Right ventricle myocardium superior (tissue), 1 donor: ENCODE results near the gene SEMA4D. TPM values are rescaled to one million over a fixed set of nuclear protein-coding genes. Genes with fewer than 3 reads are reported as not detected.

Experiments
- ATAC-seq: fragments of 200-7000 bp; cut with Tn5 transposase; one replicate; pipeline ENCODE4 v1.9.1; 2020; ENCODE audit warnings: mild to moderate bottlenecking; ENCODE audit not compliant: poor library complexity
- DNase-seq: peaks from one replicate; pipeline ENCODE4 v3.0.0-alpha.2; 2020
- intact Hi-C: fragments of 100-400 bp; cut with DNase I; formaldehyde crosslinking; loops from one replicate; pipeline ENCODE4 v1.11.2; 2022
- total RNA-seq: library from RNA; stranded (reverse); fragmentation: NEBNext Ultra II Directional; extraction: Animal tissue kit (Norgen Biotek cat#: 25700); gene quantifications from one replicate; pipeline ENCODE4 v1.2.1, GENCODE V29; 2021
- donor health status: DM: no; HTN: yes; CAD: no; lungs with severe emphysema.

SEMA4D gene
- total RNA-seq, 1 donor from 2014 or later: 18.7 TPM

GRCh38 chr9:89508951-89509615 is 11.2 kb upstream of the SEMA4D start:
- no peak for ATAC-seq

DNA sequence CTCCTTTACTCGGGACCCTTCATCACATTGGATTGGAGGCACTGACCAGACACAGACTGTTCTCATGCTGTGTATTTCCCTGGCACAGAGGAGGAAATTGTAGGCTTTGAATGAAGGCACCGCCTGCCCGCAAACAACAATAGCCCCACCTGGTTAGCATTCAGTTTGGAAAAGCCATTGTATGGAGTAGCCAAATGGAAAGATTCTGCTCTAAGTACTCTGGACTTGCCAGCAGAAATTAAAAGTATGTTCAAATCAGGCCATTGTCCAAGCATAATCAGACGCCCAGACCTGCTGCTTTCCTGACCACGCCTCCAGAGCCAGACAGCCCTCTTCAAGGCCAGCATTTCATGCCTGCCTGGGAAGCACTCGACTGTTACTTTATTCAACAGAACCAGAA is 8.0 kb upstream of the SEMA4D start:
- peak; percentile 65 for ATAC-seq
- DNase-seq: no peak
- intact Hi-C loops: no loop called here

More at GRCh38 chr9:89508951-89509615, 11.2 kb upstream of the SEMA4D start:
- intact Hi-C loops: no loop called here
- no peak for DNase-seq

GRCh38 chr9:89505048-89505447 is 7.1 kb upstream of the SEMA4D start:
- DNase-seq (no peak), ATAC-seq (no peak)
- intact Hi-C loops: no loop called here

DNA sequence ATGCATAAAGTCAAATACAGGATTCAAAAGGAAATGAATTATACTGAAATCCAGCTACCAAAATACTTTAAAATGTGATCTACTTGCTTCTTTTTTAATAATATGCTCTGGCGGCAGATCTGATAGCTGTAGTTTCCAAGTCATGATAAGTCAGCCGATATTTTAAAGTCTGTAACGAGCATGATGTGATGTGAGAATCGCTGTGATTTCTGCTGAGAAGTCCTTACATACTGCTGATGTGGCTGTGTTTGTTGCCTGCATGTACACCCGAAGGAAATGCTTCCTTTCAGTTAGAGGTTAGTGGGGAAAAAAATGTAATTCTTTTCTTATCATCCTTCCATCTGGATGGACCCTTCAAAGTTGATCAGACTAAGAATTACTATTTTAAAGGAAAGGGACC is 4.8 kb upstream of the SEMA4D start:
- intact Hi-C loops: no loop called here
- ATAC-seq: no peak
- DNase-seq: no peak

DNA sequence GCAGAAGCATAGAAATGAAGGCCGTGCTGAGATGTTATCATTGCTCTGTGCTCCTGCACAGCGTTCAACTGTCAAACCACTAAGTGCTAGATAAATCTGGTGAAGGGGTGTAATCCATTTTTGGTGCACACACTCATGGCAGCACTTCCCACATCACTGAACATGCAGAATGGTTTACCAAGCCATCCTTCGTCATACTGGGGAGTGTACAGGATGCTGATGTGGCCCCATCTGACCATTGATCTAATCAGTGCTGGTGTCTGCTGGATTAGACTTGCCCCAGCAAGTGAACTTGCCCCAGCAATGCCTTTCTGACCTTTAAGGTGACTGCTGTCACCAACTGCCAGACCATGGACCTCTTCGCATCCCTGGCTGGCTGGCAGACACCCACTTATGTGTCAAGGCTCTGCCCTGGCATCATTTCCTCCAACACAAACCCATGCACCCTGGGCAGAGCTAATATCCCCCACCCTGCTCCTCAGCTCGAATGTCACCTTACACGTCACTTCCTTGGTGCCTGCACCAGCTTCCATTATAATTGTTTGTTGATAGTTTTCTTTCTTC is 4.2 kb upstream of the SEMA4D start:
- intact Hi-C loops: no loop called here
- DNase-seq: no peak
- ATAC-seq: no peak

- DNase-seq: no peak
- ATAC-seq: no peak
- intact Hi-C loops: no loop called here
Observed at GRCh38 chr9:89501311-89501898, 3.5 kb upstream of the SEMA4D start.

GRCh38 chr9:89500008-89500407 is 2.1 kb upstream of the SEMA4D start:
- no peak for DNase-seq
- intact Hi-C loops: no loop called here
- no peak for ATAC-seq

DNA sequence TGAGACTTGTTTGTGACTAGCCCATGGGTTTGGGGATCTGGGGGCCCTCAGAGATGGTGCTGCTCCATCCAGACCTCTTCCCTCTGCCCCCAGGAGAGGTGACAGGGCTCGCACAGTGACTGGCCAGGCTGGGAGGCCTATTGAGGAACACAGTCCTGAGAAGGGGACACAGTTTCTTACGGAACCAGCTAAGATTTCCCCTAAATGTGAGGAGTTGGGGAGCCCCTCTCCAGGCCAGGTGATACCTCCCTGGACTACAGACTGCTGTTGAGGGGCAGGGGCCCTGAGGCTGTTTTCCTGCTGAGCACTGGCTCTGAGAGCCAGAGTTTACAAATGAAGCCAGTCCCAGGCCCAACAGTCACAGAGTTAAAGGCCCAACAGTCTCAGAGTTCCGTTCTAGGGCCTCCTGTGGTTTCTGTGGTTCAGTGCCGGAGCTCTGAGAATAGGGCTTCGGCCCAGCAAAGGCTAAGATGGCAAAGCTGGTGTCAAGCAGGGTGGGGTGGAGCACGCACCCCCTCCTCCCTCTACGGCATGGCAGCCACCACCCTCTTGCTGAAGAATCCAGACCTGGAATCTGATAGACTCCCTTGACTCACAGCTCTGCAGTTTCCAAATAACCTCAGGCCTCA is 1.1 kb upstream of the SEMA4D start:
- ATAC-seq (no peak), DNase-seq (no peak)
- intact Hi-C loops: no loop called here

GRCh38 chr9:89497257-89497963 is 503 bp downstream of the SEMA4D start:
- peak; percentile 33 for ATAC-seq
- intact Hi-C loops: no loop called here
- DNase-seq: no peak

GRCh38 chr9:89496645-89497256 is 1.2 kb downstream of the SEMA4D start:
- ATAC-seq (peak; percentile 18), DNase-seq (no peak)
- intact Hi-C loops: no loop called here

- DNase-seq: no peak
Observed at GRCh38 chr9:89495824-89496560, 1.9 kb downstream of the SEMA4D start.

DNA sequence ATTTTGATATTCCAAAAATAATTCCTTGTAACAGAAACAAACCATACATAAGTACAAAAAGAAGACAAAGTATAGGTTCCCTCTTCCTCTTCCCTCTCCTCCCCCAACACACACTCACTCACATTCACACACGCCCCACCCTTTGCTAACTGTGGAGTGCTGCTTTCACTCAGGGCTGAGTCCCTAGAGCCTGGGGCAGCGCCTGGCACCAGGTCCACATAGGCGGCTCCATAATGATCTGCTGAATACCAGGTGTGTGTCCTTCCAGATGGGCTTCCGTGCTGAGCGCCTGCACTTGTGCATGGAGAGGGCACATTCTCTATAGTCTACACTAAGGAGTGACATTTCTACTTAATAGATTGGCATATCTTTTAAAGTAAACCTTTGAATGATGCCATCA is 3.7 kb downstream of the SEMA4D start:
- no peak for ATAC-seq
- DNase-seq: no peak
- intact Hi-C loops: no loop called here

More at GRCh38 chr9:89495824-89496560, 1.9 kb downstream of the SEMA4D start:
- intact Hi-C loops: no loop called here
- no peak for ATAC-seq

- no peak for DNase-seq
- intact Hi-C loops: no loop called here
- no peak for ATAC-seq
Observed at GRCh38 chr9:89493671-89494070, 4.2 kb downstream of the SEMA4D start.

DNA sequence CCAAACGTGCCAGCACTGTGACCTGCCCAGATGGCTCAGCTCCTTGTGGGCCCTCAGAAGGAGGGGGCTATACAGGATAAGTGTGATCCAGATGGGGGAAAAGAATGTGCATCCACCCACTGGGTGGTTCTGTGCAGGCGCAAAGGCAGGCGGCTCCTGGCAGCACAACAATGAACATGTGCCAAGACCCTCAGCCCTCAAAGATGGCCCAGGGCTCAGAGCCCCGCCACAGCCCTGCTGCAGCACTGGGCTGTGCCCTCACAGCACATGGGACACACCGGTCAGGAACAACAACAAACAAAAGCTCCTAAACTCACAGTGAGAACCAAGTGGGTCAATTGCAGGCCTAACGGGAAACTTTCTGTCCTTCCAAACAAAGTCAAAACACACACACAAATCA is 4.7 kb downstream of the SEMA4D start:
- intact Hi-C loops: no loop called here

GRCh38 chr9:89492586-89492985 is 5.3 kb downstream of the SEMA4D start:
- no peak for DNase-seq
- intact Hi-C loops: no loop called here
- no peak for ATAC-seq

More for the DNA sequence above, 4.7 kb downstream of the SEMA4D start:
- ATAC-seq (no peak), DNase-seq (no peak)

DNA sequence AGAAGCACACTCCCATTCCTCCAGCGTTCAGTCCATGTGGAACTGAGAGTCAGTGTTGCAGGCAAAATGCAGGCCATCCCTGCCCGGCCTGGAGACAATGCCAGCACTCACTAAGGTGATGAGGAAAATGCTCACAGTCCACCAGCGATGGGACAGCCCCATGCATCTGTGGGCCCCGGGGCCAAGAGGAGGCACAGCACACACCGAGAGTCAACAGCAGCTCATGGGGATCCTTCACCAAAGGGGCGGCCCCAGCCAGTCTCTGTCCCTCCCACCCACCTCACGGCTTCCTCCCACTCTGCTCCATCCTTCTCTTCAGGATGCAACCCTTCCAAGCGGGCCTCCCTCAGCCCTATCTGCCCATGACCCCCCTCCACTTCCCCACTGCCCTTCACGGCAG is 6.2 kb downstream of the SEMA4D start:
- DNase-seq (no peak), ATAC-seq (no peak)
- intact Hi-C loops: no loop called here

- DNase-seq (no peak), ATAC-seq (no peak)
- intact Hi-C loops: no loop called here
Observed at GRCh38 chr9:89489548-89490530, 8.1 kb downstream of the SEMA4D start.
